Right kidney (tissue), 9 donors: ENCODE data around the gene IL22RA2.
"Not testable (repeated sequence)": the region's sequence is repeated elsewhere in the genome, so short reads cannot be mapped to it uniquely, and the experiment has no call there.

Source experiments
- DNase-seq: peaks from one replicate; pipeline ENCODE4 v3.0.0-alpha.2; 2016
- long read RNA-seq, 8 donors: transcript quantifications; one replicate each; lab custom pipeline, GENCODE V29; 2026

IL22RA2 gene, protein sequence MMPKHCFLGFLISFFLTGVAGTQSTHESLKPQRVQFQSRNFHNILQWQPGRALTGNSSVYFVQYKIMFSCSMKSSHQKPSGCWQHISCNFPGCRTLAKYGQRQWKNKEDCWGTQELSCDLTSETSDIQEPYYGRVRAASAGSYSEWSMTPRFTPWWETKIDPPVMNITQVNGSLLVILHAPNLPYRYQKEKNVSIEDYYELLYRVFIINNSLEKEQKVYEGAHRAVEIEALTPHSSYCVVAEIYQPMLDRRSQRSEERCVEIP
- long read RNA-seq, donor 1 = 0 reads
- long read RNA-seq, donor 2 = 0 reads
- long read RNA-seq, donor 3 = 0 reads
- long read RNA-seq, donor 4 = 0 reads
- long read RNA-seq, donor 5 = 0 reads
- long read RNA-seq, donor 6 = 0 reads
- long read RNA-seq, donor 7 = 0 reads
- long read RNA-seq, donor 8 = 0 reads

DNA sequence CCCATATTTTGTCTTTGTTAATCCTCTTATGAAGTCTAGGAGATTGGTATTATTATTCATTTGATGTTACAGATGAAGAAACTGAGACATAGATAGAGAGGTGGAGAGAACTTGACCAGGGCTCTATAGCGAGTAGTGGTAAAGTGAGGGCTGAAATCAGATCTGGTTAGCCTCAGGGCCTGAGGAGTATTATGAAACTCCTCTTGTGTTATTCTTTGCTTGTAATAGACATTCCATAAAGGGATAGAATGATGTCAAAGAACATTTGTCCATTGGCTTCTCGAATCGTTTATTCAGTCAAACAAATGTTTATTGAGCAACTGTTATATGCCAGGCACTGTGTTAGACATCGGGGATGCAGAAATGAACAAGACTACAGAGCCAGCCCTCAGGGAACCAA, at the start of gene IL22RA2:
Gene IL22RA2 (minus strand): TSS at position 144 of the 400 bp plus-strand sequence. CDS start 11,895 bp downstream, outside the sequence.
- no peak for DNase-seq

DNA sequence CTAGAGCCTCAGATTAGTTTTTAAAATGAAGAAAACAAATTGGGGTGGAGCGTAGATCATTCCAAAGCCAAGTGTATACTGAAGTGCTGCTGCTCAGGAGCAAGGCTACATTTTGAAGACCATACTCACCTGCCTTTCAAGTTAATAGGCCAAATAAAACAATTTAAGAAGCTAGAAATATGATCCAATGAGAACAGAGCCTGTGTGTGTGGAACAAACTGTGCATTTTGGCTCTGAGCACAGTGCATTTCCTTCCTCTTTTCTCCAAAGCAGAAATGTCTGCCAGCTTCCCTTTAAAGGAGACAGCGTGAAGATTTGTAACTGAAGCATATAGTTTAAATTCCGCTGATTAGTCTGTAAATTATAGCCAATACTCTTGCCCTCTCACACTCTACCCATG, 48.9 kb upstream of the IL22RA2 start:
- DNase-seq = no peak

DNA sequence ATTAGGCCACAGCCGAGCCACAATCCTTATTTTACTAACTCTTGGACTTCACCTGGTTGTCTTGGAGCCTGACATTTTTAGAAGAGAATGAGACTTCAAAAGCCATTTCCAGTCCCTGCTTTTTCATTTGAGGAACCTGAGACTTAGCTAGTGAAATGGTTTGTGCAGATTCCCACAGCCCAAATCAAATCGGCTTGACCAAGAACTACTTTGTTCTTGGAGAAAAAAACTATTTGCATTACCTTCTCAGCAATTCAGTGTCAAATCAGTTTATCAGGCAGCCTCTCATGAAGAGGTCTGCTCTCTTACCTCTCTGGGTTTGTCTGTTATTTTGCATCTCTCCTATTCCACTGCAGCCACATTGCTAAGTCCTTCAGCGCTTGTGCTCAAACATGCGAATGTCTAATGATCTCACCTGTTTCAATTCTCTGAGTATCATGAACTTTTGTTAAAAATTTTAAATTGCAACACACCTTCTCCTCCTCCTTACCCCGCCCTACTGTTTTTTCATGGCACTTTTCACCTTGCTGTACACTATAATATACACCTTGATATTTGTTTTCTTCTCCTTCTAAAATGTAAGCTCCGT, 46.3 kb upstream of the IL22RA2 start:
- no peak for DNase-seq

DNA sequence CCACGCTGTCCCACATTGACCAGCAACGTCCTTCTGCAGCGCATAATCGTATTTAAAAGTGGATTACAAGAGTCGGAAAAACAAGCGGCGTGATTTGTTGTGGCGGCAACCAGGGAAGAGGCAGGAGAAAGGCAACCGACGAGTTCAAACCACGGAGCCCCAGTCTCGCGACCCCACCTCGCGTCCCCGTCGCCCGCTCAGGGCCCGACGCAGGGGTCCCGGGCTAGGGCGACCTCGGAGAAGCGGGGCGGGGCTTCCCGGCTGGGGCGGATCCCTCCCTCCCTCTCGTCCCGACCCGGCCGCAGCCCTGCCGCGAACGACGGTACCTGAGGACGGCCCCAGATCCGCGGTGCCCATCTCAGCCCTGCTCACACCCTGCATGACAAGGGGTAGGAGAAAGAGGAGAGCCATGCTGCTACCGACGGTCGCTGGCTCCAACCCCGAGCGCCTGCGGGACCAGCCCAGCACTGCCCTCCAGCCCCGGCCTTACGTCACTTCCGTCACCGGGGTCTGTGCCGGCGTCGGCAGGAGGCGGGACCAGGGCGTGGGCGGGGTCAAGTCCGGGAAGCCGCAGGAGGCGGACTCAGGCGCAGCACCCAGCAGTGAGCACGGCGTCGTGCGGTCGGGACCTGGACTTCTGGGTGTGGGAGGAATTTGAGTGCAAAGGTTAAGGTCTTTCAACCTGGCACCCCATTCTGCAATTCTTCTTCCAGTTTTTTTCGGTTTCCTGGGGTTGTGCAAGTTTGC, 45.6 kb upstream of the IL22RA2 start, which contains the start of gene IFNGR1:
Gene IFNGR1 (minus strand): TSS at position 469 of the 747 bp plus-strand sequence. CDS start 58 bp downstream, at position 411.
- DNase-seq = peak; percentile 99

DNA sequence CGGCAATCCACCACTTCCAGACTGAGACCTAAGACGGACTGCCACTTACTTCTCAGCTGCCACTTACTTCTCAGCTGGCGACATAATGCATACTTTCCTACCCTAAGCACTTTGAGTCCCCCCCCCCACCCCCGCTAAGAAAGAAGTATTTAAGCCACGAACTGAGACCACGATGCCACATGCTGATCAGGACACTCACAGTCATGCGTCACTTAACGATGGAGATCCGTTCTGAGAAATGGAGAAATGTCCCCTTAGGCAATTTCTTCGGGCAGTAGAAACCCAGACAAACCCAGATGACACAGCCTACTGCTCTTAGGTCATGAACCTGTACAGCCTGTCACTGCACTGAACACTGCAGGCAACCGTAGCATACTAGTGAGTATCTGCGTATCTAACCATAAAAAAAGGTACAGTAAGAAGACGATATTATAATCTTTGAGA, 45.1 kb upstream of the IL22RA2 start:
- no peak for DNase-seq

DNA sequence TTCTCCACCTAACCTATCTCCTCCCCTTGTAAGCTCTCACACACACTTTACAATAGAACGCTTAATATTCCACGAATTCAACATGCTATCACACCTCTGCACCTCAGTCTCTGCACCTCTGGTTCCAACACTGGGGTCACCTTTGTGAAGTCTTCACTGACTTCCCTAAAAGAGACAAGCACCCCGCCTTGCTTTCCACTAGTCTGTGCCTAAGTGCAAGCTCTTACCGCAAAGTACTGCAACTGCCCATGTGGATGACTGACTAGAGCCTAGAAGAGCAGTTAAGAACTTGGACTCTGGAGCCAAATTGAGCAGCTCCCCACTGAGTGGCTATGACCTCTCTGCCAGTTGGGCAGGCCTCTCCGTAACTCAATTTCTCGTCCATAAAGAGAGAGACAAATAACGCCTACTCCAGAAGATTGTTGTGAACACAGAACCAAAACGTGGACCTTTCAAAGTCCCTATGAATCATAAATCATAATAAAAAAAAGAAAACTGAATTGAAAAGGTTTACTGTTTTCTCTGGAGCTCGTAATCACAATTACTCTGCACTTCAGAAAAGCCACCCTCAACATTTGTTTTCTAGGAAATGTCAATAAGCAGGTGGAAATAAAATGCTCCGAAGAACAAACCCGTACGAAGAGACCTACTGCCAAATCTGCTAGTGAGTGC, 44.5 kb upstream of the IL22RA2 start:
- DNase-seq = peak; percentile 13

DNA sequence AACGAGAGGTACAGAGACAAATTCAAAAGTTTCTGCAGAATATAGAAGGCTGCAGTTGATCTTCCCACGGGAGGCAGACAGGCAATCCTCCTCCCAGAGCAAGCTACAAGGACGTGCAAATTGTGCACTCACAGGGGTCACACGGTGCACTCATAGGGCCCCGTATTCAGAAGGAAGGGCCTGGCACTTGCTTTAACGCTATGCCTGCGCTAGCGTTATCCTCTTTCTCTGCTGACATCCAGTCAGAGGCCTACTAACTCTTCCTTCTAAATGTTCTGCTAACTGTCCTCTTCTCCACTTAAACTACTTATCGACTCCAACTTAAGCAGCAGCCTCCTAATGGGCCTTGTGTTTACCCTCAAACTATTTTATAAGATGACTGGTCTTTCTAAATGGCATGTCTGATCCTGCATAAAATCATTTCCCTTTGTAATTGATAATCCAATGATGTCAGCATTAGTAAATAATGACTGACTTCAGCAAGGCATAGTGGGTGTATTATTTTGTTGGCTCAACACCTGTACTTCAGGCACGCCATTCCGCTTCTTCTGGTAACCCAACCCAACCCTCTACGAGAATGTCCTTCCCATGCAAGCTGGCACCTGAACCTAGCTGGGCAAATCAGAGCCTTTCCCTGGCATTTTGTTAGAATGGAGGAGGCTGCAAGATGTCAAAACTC, 43.6 kb upstream of the IL22RA2 start:
- no peak for DNase-seq

DNA sequence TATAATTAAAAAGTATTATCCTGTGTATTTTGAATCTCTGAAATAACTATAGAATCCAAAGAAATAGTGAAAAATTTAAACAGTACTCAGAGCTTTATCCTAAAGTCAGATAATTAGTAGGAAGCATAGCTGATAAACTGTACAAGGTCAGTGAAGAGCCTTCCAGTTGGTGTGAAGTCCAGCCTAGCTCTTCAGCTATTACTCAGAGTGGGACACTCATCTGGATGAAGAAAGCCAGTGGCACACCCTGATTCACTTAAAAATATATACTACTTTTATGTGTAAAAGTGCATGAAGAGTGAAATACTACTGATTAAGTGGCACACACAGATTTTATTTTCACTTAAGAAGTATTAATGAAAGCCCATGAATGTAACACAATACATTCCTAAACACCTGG, 42.7 kb upstream of the IL22RA2 start:
- no peak for DNase-seq

DNA sequence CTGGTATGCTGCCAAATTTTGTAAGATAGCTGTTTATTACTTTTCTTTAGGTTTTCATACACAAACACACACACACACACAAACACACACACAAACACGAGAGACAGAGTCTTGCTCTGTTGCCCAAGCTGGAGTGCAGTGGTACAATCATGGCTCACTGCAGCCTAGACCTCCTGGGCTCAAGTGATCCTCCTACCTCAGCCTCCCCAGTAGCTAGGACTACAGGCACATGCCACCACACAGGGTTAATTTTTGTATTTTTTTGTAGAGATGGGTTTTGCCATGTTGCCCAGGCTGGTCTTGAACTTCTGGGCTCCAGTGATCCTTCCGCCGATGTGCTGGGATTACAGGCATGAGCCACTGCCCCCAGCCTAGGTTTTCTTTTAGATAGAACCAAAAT, 42.2 kb upstream of the IL22RA2 start:
- DNase-seq = not testable (repeated sequence)

DNA sequence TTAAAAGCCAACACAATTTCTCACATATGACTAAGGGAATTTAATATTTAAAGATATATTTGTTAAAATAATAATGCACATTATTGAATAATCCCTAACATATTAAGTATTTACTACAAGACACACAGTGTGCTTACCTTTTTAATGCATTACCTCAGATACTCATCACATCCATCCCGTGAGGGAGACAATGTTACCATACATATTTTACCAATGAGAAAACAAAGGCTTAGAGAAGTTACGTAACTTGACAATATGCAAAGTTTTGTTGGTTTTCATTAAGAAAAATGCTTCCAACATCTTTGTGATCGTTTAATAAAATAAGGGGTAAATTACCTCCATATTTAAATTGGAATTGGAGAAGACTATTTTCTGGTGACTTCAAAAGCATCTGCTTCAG, 41.5 kb upstream of the IL22RA2 start:
- no peak for DNase-seq

DNA sequence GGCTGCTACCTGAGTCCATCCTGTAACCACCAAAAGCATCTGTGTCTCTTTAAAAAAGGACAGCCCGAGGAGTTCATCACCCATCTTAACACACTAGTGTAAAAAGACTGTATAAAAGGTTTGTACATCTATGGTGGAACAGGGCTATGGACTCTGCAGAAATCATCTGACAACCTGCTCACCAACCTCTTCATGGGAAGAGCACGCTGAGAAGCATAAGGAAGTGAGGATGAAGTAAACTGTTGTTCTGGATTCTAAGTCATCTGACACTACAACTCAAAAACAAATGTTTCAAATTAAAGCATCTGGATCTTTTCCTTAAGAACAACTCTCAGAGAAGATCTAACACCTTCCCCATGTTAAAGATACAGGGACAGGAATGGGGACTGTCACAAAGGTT, 40.4 kb upstream of the IL22RA2 start:
- DNase-seq = no peak

DNA sequence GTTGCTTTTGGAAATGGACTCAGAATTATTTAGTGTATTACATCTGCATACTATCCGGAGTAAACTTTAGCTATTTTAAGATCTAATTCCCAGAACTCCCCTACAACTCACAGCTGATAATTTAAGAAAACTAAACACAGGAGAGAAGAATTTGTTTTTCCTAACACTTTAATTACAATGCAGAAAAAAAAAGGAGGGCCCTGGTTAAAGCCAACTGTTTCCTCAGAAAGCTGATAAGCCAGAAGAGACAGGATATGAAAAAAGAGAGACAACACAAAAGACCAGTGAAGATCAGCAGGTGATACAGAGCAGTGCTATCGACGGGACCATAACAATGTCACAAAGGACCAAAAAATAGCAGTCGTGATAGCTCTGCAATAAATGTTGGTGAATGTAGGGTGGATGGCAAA, 39.9 kb upstream of the IL22RA2 start:
- DNase-seq = no peak

DNA sequence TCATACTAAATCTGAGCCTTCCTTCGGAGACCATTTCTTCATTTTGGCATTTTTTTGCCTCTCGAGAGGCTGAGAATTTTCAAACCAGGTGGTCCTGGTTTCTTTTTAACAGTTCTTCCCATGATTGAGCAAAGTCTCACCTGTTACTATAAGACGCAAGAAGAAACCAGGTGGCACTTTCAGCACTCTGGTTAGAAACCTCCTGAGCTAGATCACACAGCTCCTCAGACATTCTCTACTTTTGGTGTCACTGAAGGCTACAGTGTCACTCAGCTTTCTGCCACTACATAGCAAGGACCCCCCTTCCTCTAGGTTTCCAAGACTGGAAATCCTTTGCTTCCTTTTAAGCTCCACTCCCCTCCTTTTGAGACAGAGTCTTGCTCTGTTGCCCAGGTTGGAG, 38.5 kb upstream of the IL22RA2 start:
- DNase-seq = no peak

DNA sequence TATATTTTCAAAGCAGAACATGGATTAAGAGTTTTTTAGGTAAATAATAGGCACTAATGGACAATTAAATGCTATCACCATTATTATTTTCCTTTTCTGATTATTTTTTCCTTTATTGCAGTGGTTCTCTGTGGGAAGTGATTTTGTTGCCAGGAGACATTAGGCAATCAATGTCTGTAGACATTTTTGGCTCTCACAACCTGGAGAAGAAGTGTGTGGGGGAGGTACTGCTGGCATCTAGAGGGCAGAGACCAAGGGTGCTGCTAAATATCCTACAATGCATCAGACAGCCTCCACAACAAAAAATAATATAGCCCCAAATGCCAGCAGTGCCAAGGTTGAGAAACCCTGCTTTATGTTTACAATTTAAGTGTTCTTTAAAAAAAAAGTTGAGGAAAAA, 37.5 kb upstream of the IL22RA2 start:
- no peak for DNase-seq

DNA sequence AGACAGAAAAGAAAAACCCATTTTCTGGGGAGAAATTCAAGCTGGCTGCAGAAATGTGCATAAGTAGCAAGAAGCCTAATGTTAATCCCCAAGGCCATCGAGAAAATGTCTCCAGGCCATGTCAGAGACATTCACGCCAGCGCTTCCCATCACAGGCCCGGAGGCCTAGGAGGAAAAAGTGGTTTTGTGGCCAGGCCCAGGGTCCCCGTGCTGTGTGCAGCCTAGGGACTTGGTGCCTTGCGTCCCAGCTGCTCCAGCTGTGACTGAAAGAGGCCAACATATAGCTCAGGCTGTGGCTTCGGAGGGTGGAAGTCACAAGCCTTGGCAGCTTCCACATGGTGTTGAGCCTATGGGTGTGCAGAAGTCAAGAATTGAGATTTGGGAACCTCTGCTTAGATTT, 34.8 kb upstream of the IL22RA2 start:
- no peak for DNase-seq

DNA sequence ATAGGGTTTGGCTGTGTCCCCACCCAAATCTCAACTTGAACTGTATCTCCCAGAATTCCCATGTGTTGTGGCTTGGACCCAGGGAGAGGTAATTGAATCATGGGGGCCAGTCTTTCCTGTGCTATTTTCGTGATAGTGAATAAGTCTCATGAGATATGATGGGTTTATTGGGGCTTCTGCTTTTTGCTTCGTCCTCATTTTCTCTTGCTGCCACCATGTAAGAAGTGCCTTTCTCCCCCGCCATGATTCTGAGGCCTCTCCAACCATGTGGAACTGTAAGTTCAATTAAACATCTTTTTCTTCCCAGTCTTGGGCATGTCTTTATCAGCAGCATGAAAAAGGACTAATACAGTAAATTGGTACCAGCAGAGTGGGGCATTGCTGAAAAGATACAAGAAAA, 34.0 kb upstream of the IL22RA2 start:
- not testable (repeated sequence) for DNase-seq

DNA sequence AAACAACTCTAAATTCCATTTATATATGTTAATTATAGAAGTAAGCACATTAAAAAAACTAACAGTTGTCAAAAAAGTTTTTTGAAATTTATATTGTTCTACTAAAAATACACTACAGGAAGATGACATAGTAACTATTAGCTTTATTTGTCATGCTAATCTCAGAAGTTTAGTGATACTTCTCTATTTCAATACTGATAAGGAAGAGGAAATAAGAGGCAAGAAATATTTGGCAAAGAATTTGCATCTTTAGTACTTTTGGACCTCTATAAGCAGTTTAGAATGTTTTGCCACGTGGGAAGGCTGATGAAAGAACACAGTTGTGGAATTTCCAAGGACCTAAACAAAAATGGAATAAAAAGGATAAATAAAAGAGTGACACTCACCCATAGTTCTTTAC, 33.1 kb upstream of the IL22RA2 start:
- DNase-seq = no peak

DNA sequence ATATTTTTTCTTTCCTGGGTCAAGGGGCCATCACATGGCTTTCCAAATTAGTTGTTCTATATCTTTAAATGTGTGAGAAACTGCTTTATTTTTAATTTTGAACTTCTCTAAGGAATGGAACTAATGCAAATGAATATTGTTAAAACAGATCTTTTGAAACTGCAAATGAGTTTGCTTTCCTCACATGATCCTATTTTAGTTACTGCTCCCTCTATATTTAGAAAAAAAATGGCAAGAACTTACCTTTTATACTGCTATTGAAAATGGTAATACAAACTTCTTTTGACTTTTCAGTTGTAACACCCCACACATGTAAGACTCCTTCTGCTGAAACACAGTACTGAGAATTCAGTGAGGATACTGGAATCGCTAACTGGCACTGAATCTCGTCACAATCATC, 29.8 kb upstream of the IL22RA2 start:
- DNase-seq = no peak

DNA sequence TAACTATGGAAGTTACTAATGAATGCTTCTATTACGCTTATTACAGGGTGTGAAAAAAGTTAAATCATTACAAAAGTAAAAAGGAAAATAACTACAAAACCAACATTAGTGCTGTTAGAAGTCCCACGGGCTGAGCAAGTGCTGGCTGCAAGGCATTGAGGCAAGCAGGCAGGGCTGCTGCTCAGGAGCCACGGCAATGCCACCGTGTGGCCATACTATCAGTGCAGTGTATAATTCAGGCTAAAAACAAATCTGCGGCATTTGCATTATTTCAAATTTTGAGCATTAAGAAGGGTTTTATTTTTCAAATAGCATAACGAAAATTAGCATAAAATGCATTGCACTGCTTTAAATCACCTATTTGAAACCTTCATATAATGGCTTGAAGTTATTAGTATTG, 28.6 kb upstream of the IL22RA2 start:
- no peak for DNase-seq

DNA sequence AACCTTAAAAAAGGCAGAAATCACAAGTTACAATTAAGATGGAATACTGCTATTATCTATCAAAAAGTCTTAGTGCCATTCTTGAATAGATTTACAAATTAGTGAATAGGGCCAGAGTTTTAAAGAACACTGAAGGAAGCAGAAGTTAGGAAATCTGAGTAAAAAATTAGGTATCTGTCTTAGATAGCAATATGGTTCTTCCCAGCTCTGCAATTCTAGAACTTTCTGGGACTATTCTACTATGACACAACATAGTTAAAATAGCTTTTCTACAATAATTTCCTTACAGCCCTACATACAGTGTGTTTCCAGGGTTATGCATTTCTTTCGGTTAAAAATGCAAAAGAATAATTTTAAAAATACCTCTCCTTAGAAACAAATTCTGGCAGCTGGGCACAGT, 27.6 kb upstream of the IL22RA2 start:
- DNase-seq = no peak

DNA sequence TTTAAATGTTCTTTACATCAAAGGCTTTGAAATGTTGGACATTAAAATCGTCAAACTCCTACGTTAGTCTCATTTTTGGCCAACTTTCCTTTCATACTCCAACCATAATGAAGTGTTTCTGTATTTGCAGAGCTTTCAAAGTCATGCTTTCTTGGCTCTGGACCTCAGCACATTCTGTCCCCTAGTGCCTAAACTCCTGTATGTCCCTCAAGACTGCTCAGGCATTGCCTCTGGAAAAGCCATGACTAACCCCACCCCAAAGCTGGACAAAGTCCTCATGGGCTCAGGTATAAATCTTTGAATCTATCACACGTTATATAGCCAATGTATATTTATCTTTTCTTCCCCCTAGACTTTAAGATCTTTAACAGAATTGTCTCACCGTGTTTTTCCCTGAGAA, 26.8 kb upstream of the IL22RA2 start:
- no peak for DNase-seq
